GM21447 (cell line): ENCODE data around the gene GVQW3.
A peak's percentile ranks its signal among the peaks of the same experiment; 100 is the strongest.

ENCODE experiments used
- ATAC-seq: cut with Tn5 transposase; IDR thresholded peaks from one replicate; pipeline ENCODE4 v1.9.1; 2021; ENCODE audit not compliant: unreplicated experiment

GVQW3 gene

GRCh38 chr11:76444384-76445120 is 63.4 kb downstream of the GVQW3 start, which contains the start of gene EMSY:
Gene EMSY, plus strand, starts transcription at chr11:76445018. Its CDS starts 1,921 bp downstream, at chr11:76446939.
- ATAC-seq: peak; percentile 86

- peak; percentile 38 for ATAC-seq
Observed at GRCh38 chr11:76445121-76446084, 64.3 kb downstream of the GVQW3 start.

- no peak for ATAC-seq
Observed at GRCh38 chr11:76448506-76448905, 67.4 kb downstream of the GVQW3 start.

GRCh38 chr11:76453248-76453647 is 72.1 kb downstream of the GVQW3 start:
- no peak for ATAC-seq

GRCh38 chr11:76455331-76455730 is 74.2 kb downstream of the GVQW3 start:
- ATAC-seq: no peak

GRCh38 chr11:76455931-76456330 is 74.8 kb downstream of the GVQW3 start:
- ATAC-seq: no peak

- ATAC-seq: no peak
Observed at GRCh38 chr11:76456571-76456970, 75.4 kb downstream of the GVQW3 start.
